GM18505 (cell line): Measurements from ENCODE around the gene CFAP77.

Source experiments
- ATAC-seq: cut with Tn5 transposase; IDR thresholded peaks from one replicate; pipeline ENCODE4 v1.9.1; 2021; ENCODE audit not compliant: unreplicated experiment
- POLR2A ChIP-seq: IDR thresholded peaks from 4 replicates; pipeline ENCODE4 v1.6.1; 2011; ENCODE audit warnings: borderline replicate concordance; ENCODE audit not compliant: insufficient read depth, insufficient read length; ENCODE audit errors: extremely low read depth

CFAP77 gene

DNA sequence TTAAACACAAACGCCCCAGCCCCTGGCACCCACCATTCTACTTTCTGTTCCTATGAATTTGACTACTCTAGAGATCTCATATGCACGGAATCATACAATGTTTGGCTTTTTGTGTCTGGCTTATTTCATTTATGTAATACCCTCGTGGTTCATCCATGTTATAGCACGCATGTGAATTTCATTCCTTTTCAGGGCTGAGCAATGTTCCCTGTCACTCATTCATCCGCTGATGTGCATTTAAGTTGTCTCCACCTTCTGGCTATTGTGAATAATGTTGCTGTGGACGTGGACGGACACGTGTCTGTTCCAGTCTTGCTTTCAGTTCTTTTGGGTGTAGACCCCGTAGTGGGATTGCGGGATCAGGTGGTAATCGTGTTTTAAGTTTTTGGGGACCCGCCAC, 92.5 kb downstream of the CFAP77 start:
- no peak for ATAC-seq
- TF ChIP-seq POLR2A = no peak

DNA sequence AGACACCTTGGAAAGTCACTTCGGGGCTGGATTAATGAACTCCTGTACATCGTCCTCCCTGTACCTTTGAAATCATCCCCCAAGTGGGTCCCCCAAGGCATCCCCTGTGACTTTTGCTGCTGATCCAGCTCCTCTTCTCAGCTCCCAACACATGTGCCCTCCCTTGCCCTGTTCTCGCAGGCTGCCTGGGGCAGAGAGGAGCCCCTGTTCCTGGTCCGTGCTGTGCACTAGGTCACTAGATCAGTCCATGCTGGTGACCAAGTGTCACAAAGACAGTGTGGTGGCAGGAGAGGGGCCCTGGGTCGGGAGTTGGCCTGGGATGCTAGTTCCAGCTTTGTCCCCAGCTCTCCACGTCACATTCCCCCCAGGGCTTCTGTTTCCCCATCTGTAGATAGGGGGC, 93.1 kb downstream of the CFAP77 start:
- no peak for ATAC-seq
- no peak for TF ChIP-seq POLR2A

GRCh38 chr9:132504488-132504887, 94.5 kb downstream of the CFAP77 start:
- ATAC-seq = no peak

DNA sequence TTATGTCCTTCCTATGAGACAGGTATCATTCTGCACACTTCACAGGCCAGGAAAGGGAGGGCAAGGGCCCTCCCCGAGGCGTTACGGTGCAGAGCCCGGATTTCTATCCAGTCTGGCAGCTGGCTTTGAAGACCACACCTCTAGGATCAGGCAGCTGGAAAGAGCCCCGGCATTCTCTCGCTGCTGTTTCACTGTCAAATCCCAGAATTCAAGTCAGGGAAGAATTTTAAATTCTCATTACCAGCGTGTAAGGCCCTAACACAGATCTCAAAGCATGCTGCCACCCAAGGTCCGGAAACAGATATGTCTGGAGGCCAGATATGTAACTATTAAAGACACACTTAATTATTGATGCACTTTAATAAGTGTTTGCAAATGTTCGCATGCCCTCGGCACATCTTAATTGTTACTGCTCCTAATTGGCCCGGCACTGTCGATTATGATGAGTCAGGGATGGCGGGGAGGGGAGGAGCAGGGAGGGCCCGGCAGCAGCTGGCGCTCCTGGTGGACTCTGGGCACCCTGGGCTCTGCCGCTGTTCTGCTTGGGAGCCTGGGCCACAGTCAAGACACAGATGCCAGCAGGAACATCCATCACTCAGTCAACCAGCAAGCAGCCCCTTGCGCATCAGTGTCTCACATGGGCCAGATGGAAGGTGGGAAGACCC, 96.1 kb downstream of the CFAP77 start:
- ATAC-seq = no peak
- no peak for TF ChIP-seq POLR2A

More at GRCh38 chr9:132504488-132504887, 94.5 kb downstream of the CFAP77 start:
- no peak for TF ChIP-seq POLR2A

GRCh38 chr9:132506977-132507669, 97.1 kb downstream of the CFAP77 start:
- TF ChIP-seq POLR2A = no peak
- no peak for ATAC-seq

DNA sequence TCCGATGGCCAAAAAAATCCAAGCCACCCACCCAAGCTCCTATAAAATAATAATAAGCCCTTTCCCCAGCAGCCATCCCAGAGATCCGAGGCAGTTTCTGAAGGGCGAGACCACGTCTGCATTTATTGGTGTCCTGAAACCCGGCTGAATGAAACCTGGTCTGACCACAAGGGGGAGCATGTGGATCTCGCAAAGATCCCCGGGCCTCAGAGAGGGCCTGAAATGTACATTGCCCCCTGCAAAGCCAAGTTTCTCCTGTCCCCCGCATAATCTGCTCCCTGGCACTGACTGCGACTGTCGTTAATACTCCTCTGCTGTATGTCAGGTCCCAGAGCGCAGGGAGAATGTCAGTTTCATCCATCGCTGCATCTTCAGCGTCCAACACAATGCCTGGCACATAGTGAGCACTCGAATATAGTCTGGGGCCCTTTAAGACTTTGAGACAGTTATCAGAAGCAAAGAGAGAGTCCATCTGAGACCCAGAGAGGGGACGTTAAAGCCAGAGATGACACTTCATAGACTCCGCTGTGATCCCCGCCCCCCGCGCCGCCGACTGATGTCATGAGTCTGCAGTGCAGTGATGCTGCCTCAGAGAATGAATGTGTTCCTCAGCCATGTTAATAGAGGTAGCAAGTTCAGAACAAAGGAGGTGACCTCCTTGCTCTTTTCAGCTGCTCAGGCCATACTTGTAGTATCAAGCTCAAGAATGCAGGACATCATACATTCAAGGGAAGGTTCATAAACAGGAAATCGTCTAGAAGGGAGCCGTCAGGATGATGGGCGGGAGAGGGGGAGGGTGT, 97.9 kb downstream of the CFAP77 start:
- no peak for ATAC-seq
- no peak for TF ChIP-seq POLR2A

DNA sequence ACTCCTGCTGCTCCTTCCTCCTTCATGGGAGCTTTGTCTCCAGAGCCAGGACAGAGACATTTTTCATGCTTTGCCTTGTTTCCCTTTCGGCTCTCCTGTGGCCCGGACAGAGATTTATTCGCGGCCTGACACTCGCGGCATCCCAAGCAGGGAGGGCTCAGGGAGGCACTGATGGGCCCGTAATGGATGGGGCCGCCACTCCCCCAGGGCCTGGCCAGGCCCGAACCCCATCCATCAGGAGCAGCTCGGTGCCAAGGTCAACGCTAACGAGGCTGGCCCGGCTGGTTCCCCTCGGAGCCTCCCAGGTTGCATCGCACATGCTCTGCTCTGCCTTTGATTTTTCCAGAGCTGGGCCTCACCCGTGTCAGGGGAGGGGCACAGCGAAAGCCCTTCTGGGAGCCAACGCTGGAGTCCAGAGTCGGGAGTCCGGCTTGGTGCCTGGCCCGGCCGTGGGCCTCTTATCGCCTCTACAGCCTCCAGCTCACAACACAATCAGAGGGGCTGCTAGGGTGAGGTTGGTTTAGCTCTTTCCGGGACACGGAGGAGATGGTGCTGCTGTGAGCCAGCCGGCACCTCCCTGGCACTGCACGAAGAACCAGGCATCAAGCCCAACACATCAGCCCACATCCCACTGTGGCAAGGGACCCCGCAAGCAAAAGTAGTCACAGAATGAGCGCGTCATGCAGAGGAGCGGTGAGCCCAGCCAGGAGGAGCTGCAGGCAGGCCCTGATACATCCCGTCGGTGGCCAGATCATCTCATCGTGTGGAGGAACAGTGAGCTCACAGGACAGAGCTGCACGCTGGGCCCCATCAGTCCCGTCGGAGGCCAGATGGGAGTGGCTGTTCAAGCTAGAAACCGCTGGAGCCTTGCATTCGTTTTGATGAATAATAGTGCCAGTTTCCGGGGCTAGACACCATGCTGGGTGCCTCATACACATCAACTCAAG, 100.2 kb downstream of the CFAP77 start:
- no peak for TF ChIP-seq POLR2A
- no peak for ATAC-seq

GRCh38 chr9:132511191-132511999, 101.4 kb downstream of the CFAP77 start:
- no peak for TF ChIP-seq POLR2A
- no peak for ATAC-seq

GRCh38 chr9:132513416-132513815, 103.4 kb downstream of the CFAP77 start:
- no peak for ATAC-seq
- no peak for TF ChIP-seq POLR2A

GRCh38 chr9:132514011-132514744, 104.2 kb downstream of the CFAP77 start:
- no peak for ATAC-seq
- TF ChIP-seq POLR2A = no peak

- ATAC-seq = no peak
- no peak for TF ChIP-seq POLR2A
Measured at GRCh38 chr9:132514821-132515220, 104.8 kb downstream of the CFAP77 start.
